Lung (tissue), 12 donors: ENCODE results near the gene GALNT13. TPM values are rescaled to one million over a fixed set of nuclear protein-coding genes. Genes with fewer than 3 reads are reported as not detected.

Source experiments
- ATAC-seq: fragments of 200-7000 bp; cut with Tn5 transposase; one replicate; pipeline ENCODE4 v1.9.1; 2020; ENCODE audit warnings: moderate number of reproducible peaks; ENCODE audit not compliant: insufficient read depth, low FRiP score
- DNase-seq, 3 donors: peaks; one replicate each; pipeline ENCODE4 v3.0.0-alpha.2; 2013 to 2017
- H3K27ac ChIP-seq, 2 donors: one replicate each; pipeline ENCODE4 v1.5.1; 2013; ENCODE audit warnings: mild to moderate bottlenecking in 2 of 2, moderate library complexity in 2 of 2, control low read depth in 1 of 2, inconsistent platforms in 1 of 2, low read depth in 1 of 2, low read length in 1 of 2
- H3K27me3 ChIP-seq, 3 donors: one replicate each; pipeline ENCODE4 v1.5.1; 2013; ENCODE audit warnings: low read length in 2 of 3; ENCODE audit not compliant: control insufficient read depth in 3 of 3, insufficient read depth in 3 of 3
- H3K36me3 ChIP-seq, 4 donors: one replicate each; pipeline ENCODE4 v1.5.1; 2013; ENCODE audit warnings: low read length in 4 of 4, mild to moderate bottlenecking in 1 of 4, moderate library complexity in 1 of 4; ENCODE audit not compliant: control insufficient read depth in 4 of 4, insufficient read depth in 4 of 4
- H3K4me1 ChIP-seq, 5 donors: one replicate each; pipeline ENCODE4 v1.5.1; 2013; ENCODE audit warnings: low read length in 5 of 5, mild to moderate bottlenecking in 2 of 5, moderate library complexity in 1 of 5; ENCODE audit not compliant: control insufficient read depth in 5 of 5, insufficient read depth in 5 of 5
- H3K4me3 ChIP-seq: one replicate; pipeline ENCODE4 v1.5.1; 2013; ENCODE audit warnings: mild to moderate bottlenecking, control low read depth, moderate library complexity
- H3K9ac ChIP-seq, 2 donors: one replicate each; pipeline ENCODE4 v1.5.1; 2013; ENCODE audit warnings: low read length in 2 of 2, control low read depth in 1 of 2; ENCODE audit not compliant: insufficient read depth in 1 of 2
- H3K9me3 ChIP-seq, 4 donors: one replicate each; pipeline ENCODE4 v1.5.1; 2013; ENCODE audit warnings: low read length in 3 of 4, mild to moderate bottlenecking in 1 of 4, moderate library complexity in 1 of 4; ENCODE audit not compliant: control insufficient read depth in 4 of 4, insufficient read depth in 3 of 4
- CTCF ChIP-seq: IDR thresholded peaks from 2 replicates; pipeline ENCODE4 v1.5.1; 2012; ENCODE audit warnings: mild to moderate bottlenecking; ENCODE audit errors: control extremely low read depth, extremely low read depth
- WGBS, 2 donors: extraction: QIAGEN DNeasy Blood & Tissue Kit; methylation state at CpG; one replicate each; pipeline ENCODE4 v1.1.7; 2013; 5-methylcytosine and 5-hydroxymethylcytosine counted together
- polyA plus RNA-seq, 2 donors: library from polyadenylated mRNA; stranded (reverse); fragments of 200-250 nt; gene quantifications; one replicate each; pipeline ENCODE4 v1.2.1, GENCODE V29; 2013
- total RNA-seq, 2 donors: library from RNA; depleted of rRNA in 1 of 2; stranded (reverse); fragments of >200 nt in 1 of 2; gene quantifications; one replicate each; pipeline ENCODE4 v1.2.1, GENCODE V29; 2014 to 2021
- donor health status: control.
- donor health status: control.
- donor health status: Bipolar disorder and iron deficiency.
- donor health status: healthy.
- donor health status: DM: yes; HTN: yes; CAD: no.

The GALNT13 gene
- total and polyA plus RNA-seq, 4 donors = 0.57 to 3.1 (median 1.2) TPM

DNA sequence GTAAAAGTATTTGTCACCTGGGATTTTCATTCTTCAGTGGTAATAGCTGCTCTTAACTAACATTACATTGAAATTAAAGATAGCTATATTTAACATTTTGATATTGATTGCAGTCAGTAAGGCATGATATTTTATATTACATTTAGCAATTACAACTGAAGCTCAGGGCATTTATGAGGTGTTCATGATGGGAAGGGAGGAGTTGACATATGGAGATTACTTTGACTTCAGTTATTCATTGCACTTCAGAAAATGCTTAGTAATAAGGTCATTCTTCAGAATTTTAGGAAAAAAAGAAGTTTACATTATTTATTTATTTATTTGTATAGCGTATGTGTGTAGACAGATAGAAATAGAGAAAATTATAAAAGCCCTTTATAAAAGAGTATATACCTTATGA is 352.0 kb downstream of the GALNT13 start:
- H3K36me3 ChIP-seq = no peaks in the 10 kb centered on the region
- WGBS, 2 donors = 94 to 98% methylated on average over 1 of the region's 1 CpG
- H3K9me3 ChIP-seq = no peaks in the 10 kb centered on the region
- no peak overlapping the region for H3K9ac ChIP-seq
- H3K27ac ChIP-seq = no peak overlapping the region
- no peak overlapping the region for H3K4me3 ChIP-seq
- ATAC-seq (no peak), DNase-seq (no peak)
- peaks cover 0 to 5% (median 0%) of the 10 kb centered on the region in 5 donors for H3K4me1 ChIP-seq
- no peaks in the 10 kb centered on the region for H3K27me3 ChIP-seq
- TF ChIP-seq CTCF = no peak

DNA sequence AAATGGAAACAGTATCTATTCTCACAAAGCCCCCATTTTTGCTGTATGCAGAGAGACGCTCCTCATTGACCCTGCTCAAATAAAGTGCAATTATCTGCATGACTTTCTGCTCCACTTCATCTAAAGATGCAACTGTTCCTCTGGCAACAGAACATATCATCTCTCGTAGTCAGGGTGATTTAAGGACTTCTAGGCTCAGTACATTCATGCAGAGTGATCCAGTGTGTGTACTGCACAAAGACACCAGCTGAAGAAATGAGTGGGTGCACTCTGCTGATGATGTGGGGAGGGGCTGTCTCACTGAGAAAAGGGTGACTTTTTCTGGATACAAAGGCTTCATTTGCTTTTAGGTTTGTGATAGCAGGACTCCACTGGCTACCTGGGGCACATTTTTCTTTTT is 355.2 kb downstream of the GALNT13 start:
- Histone ChIP-seq H3K9ac (no peak overlapping the region), H3K4me3 (no peak overlapping the region), H3K27me3 (no peaks in the 10 kb centered on the region), H3K4me1 (peaks cover 0 to 24% (median 4%) of the 10 kb centered on the region in 5 donors), H3K36me3 (no peaks in the 10 kb centered on the region), H3K9me3 (peaks cover 0 to 3% (median 0%) of the 10 kb centered on the region in 4 donors), H3K27ac (no peak overlapping the region)
- no peak for TF ChIP-seq CTCF
- 73 to 81% methylated on average over 2 of the region's 2 CpGs for WGBS, 2 donors
- ATAC-seq (no peak), DNase-seq (no peak)

DNA sequence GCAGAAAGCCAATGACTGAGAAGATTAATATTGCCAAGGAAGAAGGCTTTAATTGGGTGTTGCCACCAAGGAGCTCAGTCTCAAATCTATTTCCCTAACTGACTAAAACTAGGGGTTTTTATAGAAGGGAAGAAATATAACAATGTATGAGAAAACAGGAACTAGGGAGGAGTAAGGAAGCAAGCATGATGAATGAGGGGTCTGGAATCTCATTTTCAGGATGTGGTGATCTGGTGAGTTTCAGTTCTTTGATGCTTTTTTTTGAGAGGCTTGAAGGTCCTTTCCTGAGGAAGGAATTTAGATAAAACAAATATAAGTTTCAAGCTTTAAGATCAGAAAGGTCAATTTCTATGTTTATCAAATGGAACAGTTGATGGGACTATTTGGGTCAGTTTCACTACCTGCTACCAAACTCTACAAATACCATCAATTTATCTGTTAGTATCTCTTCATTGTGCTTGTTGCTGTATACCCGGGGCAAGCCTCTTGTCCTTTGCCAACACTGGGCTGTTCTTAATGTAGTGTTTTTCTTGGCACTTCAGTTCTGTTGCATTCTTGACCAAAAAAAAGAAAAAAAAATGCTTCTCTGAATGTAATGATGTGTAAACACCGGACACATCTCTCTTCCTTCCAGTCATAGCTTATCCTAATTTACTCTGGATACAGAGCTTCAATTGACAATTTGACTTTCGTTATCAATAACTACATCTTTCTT is 357.0 kb downstream of the GALNT13 start:
- peaks cover 0 to 24% (median 4%) of the 10 kb centered on the region in 5 donors for H3K4me1 ChIP-seq
- no peak for ATAC-seq
- peak in 2 of 3 donors; percentile 56 to 66 for DNase-seq
- no peaks in the 10 kb centered on the region for H3K36me3 ChIP-seq
- no peak overlapping the region for H3K27ac ChIP-seq
- no peak for TF ChIP-seq CTCF
- H3K27me3 ChIP-seq = no peaks in the 10 kb centered on the region
- H3K9me3 ChIP-seq = peaks cover 0 to 3% (median 0%) of the 10 kb centered on the region in 4 donors
- WGBS, 2 donors = 50 to 63% methylated on average over 3 of the region's 3 CpGs
- H3K4me3 ChIP-seq = no peak overlapping the region
- H3K9ac ChIP-seq = no peak overlapping the region
